Body of pancreas (tissue), 4 donors: ENCODE data around the gene FRMD5.

Experiments used
- POLR2A ChIP-seq, 3 donors: fragments of 450-650 bp; IDR thresholded peaks; one replicate each; pipeline ENCODE4 v1.6.1; 2016; ENCODE audit warnings: antibody characterized with exemption in 3 of 3, mild to moderate bottlenecking in 2 of 3
- TF ChIP-seq, protein P1 (sequence below), 7 experiments: fragments of 450-650 bp in 4 of 7; fragments of 200-600 bp in 3 of 7; sonication (generic) in 3 of 7; IDR thresholded peaks; one replicate each; pipeline ENCODE4 v1.5.1; 2016 to 2019; ENCODE audit warnings: antibody characterized with exemption in 7 of 7

DNA sequence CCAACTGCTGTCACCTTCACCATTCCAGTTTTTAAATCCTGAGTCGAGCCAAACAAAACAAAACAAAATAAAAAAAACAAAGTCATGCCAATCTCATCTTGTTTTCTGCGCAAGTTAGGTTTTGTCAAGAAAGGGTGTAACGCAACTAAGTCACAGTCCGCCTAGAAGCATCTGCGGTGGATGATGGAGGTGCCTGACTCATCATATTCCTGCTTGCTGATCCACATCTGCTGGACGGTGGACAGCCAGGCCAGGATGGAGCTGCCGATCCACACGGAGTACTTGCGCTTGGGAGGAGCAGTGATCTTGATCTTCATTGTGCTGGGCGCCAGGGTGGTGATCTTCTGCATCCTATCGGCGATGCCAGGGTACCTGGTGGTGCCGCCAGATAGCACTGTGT is 206.2 kb downstream of the FRMD5 start:
- no peak for TF ChIP-seq POLR2A (IDR thresholded peaks at IDR 0.05)
- TF ChIP-seq, protein P1, sequence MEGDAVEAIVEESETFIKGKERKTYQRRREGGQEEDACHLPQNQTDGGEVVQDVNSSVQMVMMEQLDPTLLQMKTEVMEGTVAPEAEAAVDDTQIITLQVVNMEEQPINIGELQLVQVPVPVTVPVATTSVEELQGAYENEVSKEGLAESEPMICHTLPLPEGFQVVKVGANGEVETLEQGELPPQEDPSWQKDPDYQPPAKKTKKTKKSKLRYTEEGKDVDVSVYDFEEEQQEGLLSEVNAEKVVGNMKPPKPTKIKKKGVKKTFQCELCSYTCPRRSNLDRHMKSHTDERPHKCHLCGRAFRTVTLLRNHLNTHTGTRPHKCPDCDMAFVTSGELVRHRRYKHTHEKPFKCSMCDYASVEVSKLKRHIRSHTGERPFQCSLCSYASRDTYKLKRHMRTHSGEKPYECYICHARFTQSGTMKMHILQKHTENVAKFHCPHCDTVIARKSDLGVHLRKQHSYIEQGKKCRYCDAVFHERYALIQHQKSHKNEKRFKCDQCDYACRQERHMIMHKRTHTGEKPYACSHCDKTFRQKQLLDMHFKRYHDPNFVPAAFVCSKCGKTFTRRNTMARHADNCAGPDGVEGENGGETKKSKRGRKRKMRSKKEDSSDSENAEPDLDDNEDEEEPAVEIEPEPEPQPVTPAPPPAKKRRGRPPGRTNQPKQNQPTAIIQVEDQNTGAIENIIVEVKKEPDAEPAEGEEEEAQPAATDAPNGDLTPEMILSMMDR (IDR thresholded peaks at IDR 0.05): no peak
